Stimulated activated CD4-positive, alpha-beta T cell treated with anti-CD3 and anti-CD28 coated beads, TNF-alpha, amount 100 ng/mL, for 24 hours (primary cell): ENCODE data around the gene PCED1A.
A peak's percentile ranks its signal among the peaks of the same experiment; 100 is the strongest.

Experiments used
- DNase-seq, 3 experiments: peaks; one replicate each; pipeline ENCODE4 v3.0.0-alpha.2; 2020; ENCODE audit warnings: low read depth in 3 of 3

PCED1A gene

GRCh38 chr20:2804041-2804828 lies 36.2 kb downstream of the PCED1A start:
- no peak for DNase-seq

DNA sequence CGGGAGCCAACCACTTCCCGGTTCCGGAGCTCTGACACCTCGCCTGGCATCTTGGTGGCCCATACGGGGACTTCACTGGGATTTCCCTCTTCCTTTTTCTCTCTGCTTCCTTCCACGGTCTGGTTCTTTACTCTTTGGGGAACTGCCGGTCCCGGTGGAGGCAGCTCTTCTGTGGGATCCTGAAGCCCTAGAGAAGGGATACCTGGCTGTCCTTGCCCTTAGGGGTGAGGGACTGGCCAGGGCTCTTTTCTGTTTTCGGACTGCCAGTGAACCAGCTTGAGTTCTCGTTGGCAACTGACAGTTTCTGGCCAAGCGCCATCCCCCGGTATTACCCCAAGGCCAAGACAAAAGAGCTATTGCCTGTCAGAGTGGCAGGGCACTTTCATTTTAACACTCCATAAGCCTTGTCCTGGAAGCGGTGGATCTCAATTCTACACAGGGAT lies 39.1 kb downstream of the PCED1A start:
- no peak for DNase-seq

DNA sequence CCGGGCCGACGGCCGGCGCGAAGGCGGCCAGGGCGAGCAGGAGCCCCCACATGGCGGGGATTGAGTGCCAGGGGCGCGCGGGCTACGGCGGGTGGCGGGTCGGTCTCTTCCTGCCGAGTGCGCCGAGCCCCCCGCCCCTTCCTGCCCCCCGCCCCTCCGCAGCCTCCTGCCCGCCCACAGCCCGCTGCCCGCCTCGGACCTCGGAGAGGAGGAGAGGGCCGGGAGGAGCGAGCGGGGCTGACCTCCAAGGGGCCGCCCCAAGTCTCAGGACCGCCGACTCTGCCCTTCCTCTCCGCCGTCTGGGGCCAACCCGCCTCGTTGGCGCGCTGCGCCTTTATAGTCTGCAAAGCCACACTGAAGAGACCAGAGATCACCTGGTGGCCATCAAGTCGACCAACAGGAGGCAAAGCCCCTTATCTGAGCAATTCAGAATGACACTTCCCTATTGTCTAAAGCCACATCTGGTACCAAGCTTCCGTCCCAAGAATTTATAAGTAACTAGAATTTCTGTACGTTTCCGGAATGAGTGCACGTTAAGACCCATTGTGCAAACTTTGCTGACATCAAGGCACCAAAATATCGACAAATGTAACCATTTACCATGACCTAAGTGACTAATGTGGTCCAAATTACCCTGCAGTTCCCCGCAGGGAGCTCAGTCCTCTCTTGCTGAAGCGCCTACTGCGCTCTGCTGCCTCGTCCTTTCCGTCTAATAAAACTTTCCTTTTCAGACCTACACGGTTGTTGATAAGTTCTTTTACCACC lies 39.8 kb downstream of the PCED1A start, which contains the start of gene CPXM1:
Gene CPXM1, minus strand, starts transcription at position 107 of the 765 bp plus-strand sequence. Its CDS starts 55 bp downstream, at position 52.
- peak in 1 of 3 experiments; percentile 15 for DNase-seq

DNA sequence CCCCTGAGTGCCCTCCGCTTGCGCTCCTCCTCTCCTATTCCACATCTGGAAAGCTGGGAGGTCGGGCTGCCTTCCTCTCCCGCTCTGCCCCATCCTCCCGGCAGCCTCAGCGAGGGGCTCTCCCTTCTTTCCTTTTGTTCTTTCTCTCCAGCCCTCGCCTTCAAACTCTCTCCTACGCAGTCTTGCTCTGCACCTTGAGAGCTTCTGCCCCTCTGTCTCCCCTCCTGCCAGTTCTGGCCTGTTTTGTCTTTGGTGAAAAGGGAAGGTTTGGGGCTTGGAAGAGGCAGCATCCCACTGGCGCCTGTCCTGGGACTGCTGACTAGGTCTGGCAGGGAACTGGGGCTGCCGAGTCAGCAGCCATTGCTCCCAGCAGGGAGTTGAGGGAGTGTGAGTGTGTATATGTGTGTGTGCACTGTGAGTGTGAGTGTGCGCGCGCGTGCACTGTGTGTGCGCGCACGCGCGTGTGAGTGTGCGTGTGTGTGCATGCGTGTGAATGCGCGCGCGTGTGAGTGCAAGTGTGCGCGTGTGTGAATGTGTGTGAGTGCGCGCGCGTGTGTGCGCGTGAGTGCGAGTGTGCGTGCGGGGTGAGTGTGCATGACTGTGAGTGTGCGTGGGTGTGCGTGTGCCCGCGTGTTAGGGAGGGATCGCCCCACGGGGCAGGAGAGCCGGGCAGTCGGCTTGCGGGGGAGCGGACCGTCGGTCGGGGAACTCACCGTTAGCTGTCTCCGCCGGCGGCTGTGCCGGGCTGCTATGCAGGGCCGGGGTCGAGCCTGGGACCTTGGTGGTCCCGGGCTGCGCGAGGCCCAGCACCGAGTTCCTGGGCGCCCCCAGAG lies 40.6 kb downstream of the PCED1A start:
- DNase-seq: peak in 1 of 3 experiments; percentile 12

- no peak for DNase-seq
These were observed 41.2 kb downstream of the PCED1A start for GRCh38 chr20:2799271-2799670.

DNA sequence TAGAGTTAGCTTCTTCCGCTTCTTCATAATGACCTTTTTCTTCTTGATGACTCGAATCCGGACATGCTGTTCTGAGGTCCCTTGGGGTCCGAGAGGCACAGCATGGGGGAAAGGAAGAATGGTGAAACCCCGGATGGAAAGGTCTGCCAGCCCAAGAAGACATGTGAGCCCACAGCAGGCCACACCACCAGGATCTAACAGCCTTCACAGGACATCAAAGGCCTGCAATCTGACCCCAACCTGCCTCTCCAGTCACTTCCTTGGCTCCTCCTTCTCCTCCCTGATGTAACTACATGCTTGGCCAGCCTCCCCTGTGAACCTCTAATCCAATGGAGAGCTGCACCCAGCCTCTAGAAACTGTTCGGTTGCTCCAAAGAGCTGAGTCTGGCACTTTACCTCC lies 41.6 kb downstream of the PCED1A start:
- no peak for DNase-seq

DNA sequence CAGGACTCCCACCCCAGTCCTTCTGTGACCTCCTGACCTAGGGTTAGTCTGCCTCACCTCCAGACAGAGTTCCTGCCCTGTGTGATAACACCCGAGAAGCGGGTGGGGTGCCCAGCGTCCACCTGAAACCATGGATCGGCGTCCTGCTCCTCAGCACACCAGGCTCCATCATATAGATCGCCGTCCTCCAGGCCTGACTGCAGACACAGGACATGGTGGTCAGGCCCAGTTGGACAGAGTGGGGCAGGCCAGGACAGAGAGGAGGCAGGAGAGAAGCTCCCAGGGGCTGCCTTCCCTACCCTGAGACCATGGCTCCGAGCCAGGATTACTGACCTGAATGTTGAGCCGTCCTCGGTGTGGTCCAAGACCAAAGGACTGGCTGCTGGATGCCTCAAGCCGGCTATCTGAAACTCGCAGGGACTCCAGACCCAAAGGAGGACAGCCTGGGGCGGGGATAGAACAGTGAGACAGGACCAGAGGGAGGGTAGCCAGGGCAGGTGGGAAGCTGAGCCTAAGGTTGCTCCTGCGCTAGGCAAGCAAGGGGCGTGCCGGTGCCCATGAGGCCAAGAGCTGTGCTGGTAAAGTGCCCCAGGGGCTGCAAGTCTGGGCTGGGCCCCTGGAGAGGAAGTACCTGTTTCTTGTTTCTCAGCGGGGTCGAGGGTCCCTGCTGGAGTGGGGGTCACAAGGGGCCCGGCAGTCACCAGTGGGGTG lies 42.2 kb downstream of the PCED1A start:
- DNase-seq: no peak

GRCh38 chr20:2797136-2797983 lies 43.1 kb downstream of the PCED1A start:
- no peak for DNase-seq

GRCh38 chr20:2796011-2796660 lies 44.3 kb downstream of the PCED1A start:
- DNase-seq: no peak

DNA sequence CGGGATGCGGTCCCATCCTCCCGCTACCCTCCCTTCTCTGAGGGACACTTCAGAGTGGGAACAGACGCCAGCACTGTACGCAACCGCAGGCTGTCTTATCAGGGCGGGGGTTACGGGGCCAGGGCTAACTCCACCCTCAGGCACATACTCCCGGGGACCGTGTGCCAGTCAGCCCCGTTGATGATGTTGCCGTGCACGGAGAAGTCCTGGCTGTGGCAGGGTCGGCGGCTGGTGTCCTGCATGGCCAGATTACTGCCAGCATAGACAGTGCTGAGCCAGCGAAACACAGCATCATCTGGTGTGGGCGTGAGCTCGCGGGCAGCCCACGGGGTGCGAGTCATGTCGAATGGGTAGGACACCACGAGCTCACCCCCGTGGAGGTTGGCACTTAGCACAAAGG lies 45.0 kb downstream of the PCED1A start:
- no peak for DNase-seq

DNA sequence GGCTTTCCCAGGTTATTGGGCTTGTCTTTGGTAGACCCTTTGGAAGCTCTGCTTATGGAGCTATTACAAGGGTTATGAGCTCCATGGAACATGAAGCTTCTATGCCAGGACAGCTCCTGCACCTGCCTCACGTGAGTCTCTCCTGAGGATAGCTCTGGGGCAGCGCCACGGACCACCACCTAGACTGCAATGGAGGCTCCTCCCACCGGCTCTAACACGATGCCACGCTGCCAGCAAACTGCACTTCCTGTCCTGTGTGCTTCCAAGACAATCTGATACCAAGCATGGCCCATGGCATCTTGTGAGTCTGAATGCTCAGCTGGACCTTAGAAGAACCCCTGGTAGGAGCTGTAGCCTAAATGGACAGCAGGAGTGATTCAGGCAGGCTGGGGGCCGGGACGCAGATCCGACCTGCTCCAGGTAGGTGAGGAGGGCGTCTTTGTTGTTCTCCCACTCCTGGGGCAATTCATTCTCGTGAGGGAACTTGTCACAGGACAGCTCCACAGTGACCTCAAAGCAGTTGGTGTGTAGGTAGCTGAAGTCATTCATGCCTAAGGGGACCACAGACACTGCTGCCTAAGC lies 45.5 kb downstream of the PCED1A start:
- no peak for DNase-seq

DNA sequence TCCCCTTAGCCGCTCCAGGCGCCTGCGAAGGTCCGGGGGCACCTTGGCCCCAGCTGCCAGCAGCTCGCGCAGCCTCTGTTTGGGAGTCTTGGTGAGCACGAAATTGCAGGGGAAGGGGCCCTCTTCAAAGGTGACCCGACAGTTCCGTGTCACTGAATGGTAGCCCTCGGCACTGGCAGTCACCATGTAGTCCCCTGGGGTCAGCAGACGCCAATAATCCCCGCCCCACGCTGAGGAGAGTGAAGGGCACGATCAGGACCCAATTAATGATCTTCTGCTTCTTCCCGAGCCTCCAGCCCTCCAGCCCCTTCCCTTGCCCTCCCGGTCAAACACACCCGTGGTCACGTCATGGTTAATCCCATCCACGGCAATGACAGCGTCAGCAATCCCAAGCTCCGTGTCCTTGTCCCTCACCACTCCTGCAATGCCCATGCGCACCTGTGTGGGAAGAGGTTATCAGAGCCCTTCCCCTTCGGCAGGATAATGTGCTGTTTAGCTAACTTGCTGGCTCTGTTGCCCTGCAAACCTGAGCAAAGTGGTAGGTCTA lies 46.2 kb downstream of the PCED1A start:
- no peak for DNase-seq

DNA sequence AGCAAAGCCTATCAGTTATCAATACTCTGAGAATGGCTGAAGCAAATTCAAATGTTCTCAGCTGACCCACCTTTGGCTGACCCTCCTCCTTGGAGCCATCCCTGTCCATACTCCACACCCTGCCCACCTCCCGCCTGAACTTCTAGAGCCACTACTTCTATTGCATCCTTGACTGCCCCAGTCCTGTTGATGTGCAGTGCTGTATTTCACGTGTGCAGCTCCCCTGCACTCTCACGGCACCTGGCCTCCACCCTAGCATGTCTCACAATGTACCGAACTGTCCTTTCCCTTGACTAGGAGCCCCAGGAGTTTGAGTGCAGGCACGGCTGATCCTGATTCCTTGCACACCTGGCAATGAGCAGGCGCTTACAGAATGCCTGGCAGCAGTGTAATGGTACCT lies 47.0 kb downstream of the PCED1A start:
- no peak for DNase-seq
